Progenitor cell of endocrine pancreas (in vitro differentiated cells): ENCODE measurements around the gene MEIS1. TPM values are rescaled to one million over a fixed set of nuclear protein-coding genes. Genes with fewer than 3 reads are reported as not detected.

Experiments
- DNase-seq: peaks from one replicate; pipeline ENCODE4 v3.0.0; 2021; ENCODE audit warnings: low spot score; ENCODE audit not compliant: unreplicated experiment
- H3K27ac Mint-ChIP-seq: 2 replicates; pipeline ENCODE4 v1.8.0; 2021; ENCODE audit warnings: mild to moderate bottlenecking, moderate library complexity, mixed read lengths
- H3K27me3 Mint-ChIP-seq: 2 replicates; pipeline ENCODE4 v1.8.0; 2021; ENCODE audit warnings: mixed read lengths
- H3K36me3 Mint-ChIP-seq: 2 replicates; pipeline ENCODE4 v1.8.0; 2022; ENCODE audit warnings: mixed read lengths; ENCODE audit not compliant: insufficient read depth
- H3K4me1 Mint-ChIP-seq: 2 replicates; pipeline ENCODE4 v1.8.0; 2021; ENCODE audit warnings: low read depth, mixed read lengths
- H3K4me3 Mint-ChIP-seq: 2 replicates; pipeline ENCODE4 v1.8.0; 2021; ENCODE audit warnings: low read depth, mild to moderate bottlenecking, moderate library complexity, mixed read lengths
- H3K9me3 Mint-ChIP-seq: 2 replicates; pipeline ENCODE4 v1.8.0; 2021; ENCODE audit warnings: low read depth, mixed read lengths
- CTCF ChIP-seq: fragments of 200-600 bp; sonication (generic); IDR thresholded peaks from one replicate; pipeline ENCODE4 v1.5.0; 2021; ENCODE audit warnings: antibody characterized with exemption, mild to moderate bottlenecking; ENCODE audit not compliant: unreplicated experiment
- total RNA-seq: library from RNA; stranded (reverse); gene quantifications from 2 replicates; pipeline ENCODE4 v1.2.1, GENCODE V29; 2021

Gene MEIS1
- total RNA-seq, 1 donor from 2014 or later = 296 TPM

GRCh38 chr2:66595556-66595955 lies 160.6 kb downstream of the MEIS1 start:
- Mint-ChIP-seq H3K27ac (no peak overlapping the region), H3K4me3 (no peak overlapping the region), H3K27me3 (no peaks in the 10 kb centered on the region), H3K36me3 (peaks cover 11% of the 10 kb centered on the region), H3K9me3 (peaks cover 25% of the 10 kb centered on the region), H3K4me1 (peaks cover 4% of the 10 kb centered on the region)
- no peak for DNase-seq
- TF ChIP-seq CTCF = no peak

GRCh38 chr2:66596256-66596655 lies 161.3 kb downstream of the MEIS1 start:
- H3K27me3 Mint-ChIP-seq = no peaks in the 10 kb centered on the region
- H3K4me3 Mint-ChIP-seq = no peak overlapping the region
- no peak for TF ChIP-seq CTCF
- H3K27ac Mint-ChIP-seq = no peak overlapping the region
- DNase-seq = no peak
- H3K4me1 Mint-ChIP-seq = peaks cover 4% of the 10 kb centered on the region
- peaks cover 8% of the 10 kb centered on the region for H3K36me3 Mint-ChIP-seq
- H3K9me3 Mint-ChIP-seq = peaks cover 25% of the 10 kb centered on the region

DNA sequence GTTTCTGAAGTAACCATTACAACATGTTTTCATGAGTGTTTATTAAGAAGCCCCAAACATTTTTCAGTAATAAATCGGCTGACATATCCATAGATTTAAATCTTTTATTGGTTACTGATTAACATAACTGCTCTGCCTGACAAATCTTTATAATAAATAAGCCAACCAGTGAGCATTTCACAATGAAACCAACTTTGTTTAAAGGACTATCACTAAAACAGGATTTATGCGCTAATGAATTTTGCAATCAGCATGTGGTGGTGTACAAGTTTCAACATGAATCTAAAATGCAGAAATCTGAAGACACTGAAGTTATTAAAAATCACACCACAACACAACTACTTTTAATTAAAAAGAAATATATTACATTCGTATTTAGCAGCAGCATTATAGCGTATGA lies 166.7 kb downstream of the MEIS1 start:
- no peaks in the 10 kb centered on the region for H3K27me3 Mint-ChIP-seq
- H3K4me1 Mint-ChIP-seq = peaks cover 7% of the 10 kb centered on the region
- H3K9me3 Mint-ChIP-seq = peaks cover 28% of the 10 kb centered on the region
- DNase-seq = no peak
- H3K36me3 Mint-ChIP-seq = peaks cover 5% of the 10 kb centered on the region
- H3K27ac Mint-ChIP-seq = no peak overlapping the region
- no peak overlapping the region for H3K4me3 Mint-ChIP-seq
- TF ChIP-seq CTCF = no peak

DNA sequence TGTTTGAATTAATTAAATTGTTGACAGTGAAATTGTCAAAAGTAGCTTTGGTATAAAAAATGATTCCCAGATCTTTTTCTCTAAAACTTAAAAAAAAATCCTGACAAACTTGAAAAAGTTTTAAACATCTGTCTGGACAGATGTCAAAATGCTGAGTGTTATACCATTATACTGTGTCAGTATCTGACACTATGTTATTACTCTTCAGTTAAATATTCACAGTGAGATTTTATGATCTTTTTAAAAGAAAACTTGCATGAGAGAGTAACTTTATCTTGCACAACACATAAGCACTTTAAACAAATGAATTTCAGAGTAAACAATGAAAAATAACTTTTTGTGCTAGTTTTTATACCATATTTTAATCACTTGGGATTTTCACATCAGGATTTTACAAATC lies 167.4 kb downstream of the MEIS1 start:
- TF ChIP-seq CTCF = no peak
- H3K27me3 Mint-ChIP-seq = no peaks in the 10 kb centered on the region
- peaks cover 25% of the 10 kb centered on the region for H3K9me3 Mint-ChIP-seq
- H3K4me1 Mint-ChIP-seq = peaks cover 7% of the 10 kb centered on the region
- H3K27ac Mint-ChIP-seq = no peak overlapping the region
- no peak overlapping the region for H3K4me3 Mint-ChIP-seq
- no peak for DNase-seq
- H3K36me3 Mint-ChIP-seq = peaks cover 5% of the 10 kb centered on the region

DNA sequence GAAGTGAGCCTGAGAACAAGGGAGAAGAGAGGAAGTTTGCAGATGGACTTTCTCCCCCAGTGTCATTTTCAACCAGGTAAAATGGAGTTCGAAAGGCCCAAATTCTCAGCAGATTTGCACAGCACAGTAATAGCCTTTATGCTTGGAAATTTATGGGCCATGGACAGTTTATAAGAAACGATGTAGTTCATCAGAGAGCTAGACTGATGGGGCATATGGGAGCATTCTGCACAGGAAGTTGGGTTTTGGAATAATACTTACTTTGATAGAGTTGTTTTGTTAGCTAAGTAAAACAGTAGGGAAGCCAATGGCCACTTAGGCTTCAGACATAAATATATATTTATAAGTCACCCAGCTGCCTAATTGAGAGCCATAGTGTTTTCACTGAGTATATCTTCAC lies 169.4 kb downstream of the MEIS1 start:
- DNase-seq = no peak
- H3K36me3 Mint-ChIP-seq = peaks cover 6% of the 10 kb centered on the region
- peaks cover 14% of the 10 kb centered on the region for H3K9me3 Mint-ChIP-seq
- H3K27me3 Mint-ChIP-seq = no peaks in the 10 kb centered on the region
- TF ChIP-seq CTCF = no peak
- H3K4me1 Mint-ChIP-seq = peaks cover 3% of the 10 kb centered on the region
- H3K4me3 Mint-ChIP-seq = no peak overlapping the region
- no peak overlapping the region for H3K27ac Mint-ChIP-seq
